H1 (cell line): ENCODE data around the gene CRYGB. TPM values are rescaled to one million over a fixed set of nuclear protein-coding genes. Genes with fewer than 3 reads are reported as not detected.

Experiments
- GTF2F1 ChIP-seq: IDR thresholded peaks from 2 replicates; pipeline ENCODE4 v1.6.1; 2012; ENCODE audit warnings: low read depth, low read length, improper control_type of control experiment, borderline replicate concordance
- JUND ChIP-seq: IDR thresholded peaks from 2 replicates; pipeline ENCODE4 v1.6.1; 2011; ENCODE audit warnings: mild to moderate bottlenecking, improper control_type of control experiment, low read length
- RFX5 ChIP-seq: IDR thresholded peaks from 2 replicates; pipeline ENCODE4 v1.6.1; 2011; ENCODE audit warnings: low read depth, low read length, improper control_type of control experiment, borderline replicate concordance
- SP4 ChIP-seq: IDR thresholded peaks from 2 replicates; pipeline ENCODE4 v1.6.1; 2012; ENCODE audit warnings: low read length, inconsistent platforms
- SUZ12 ChIP-seq: fragments of 200-600 bp; sonication (generic); IDR thresholded peaks from 2 replicates; pipeline ENCODE4 v1.6.1; 2012; ENCODE audit warnings: mild to moderate bottlenecking, inconsistent platforms, low read length, moderate library complexity, mixed read lengths
- TAF7 ChIP-seq: optimal IDR thresholded peaks from 2 replicates; pipeline ENCODE3; 2011; ENCODE audit warnings: low read depth, mild to moderate bottlenecking, inconsistent platforms, low read length, moderate library complexity, borderline replicate concordance
- TBP ChIP-seq: IDR thresholded peaks from 2 replicates; pipeline ENCODE4 v1.6.1; 2011; ENCODE audit warnings: low read depth, low read length, improper control_type of control experiment
- TCF12 ChIP-seq: IDR thresholded peaks from 2 replicates; pipeline ENCODE4 v1.6.1; 2011; ENCODE audit warnings: low read depth, mild to moderate bottlenecking, low read length
- USF2 ChIP-seq: IDR thresholded peaks from 2 replicates; pipeline ENCODE4 v1.6.1; 2011; ENCODE audit warnings: low read length, improper control_type of control experiment
- polyA plus RNA-seq, 7 experiments: library from polyadenylated mRNA; depleted of rRNA in 3 of 7; stranded (reverse) in 5 of 7; unstranded in 2 of 7; fragments of >200 nt in 5 of 7; fragments of 200-250 nt in 2 of 7; gene quantifications; 1 replicate in 5 of 7; 2 replicates in 1 of 7; 4 replicates in 1 of 7; pipeline versions ENCODE4 v1.2.1 to v1.2.3, GENCODE V29; 2011 to 2013; ENCODE audit warnings: missing spikeins in 2 of 7, mixed read lengths in 2 of 7
- total RNA-seq: library from RNA; stranded (reverse); fragmentation: NEBNext Ultra II Directional; extraction: Animal tissue kit (Norgen Biotek cat#: 25700); gene quantifications from 2 replicates; pipeline ENCODE4 v1.2.1, GENCODE V29; 2021

Gene CRYGB
- total and polyA plus RNA-seq, 2 of the 8 experiments (the other 6 are each of a cell fraction or from before 2014, with no cell fraction given): 0.38 TPM; not detected in 1

- no peak for TF ChIP-seq SUZ12
- TF ChIP-seq USF2: no peak
- TF ChIP-seq JUND: no peak
- no peak for TF ChIP-seq GTF2F1
- no peak for TF ChIP-seq RFX5
- no peak for TF ChIP-seq TBP
- no peak for TF ChIP-seq SP4
- no peak for TF ChIP-seq TAF7
- no peak for TF ChIP-seq TCF12
Measured at GRCh38 chr2:208189810-208190503, 44.0 kb upstream of the CRYGB start, which contains the start of gene C2orf80 (continued).
